NT2/D1 (cell line): Measurements from ENCODE around the gene TECR.

Source experiments
- SUZ12 ChIP-seq: IDR thresholded peaks from 2 replicates; pipeline ENCODE4 v1.6.1; 2011; ENCODE audit not compliant: insufficient read length, insufficient read depth; ENCODE audit errors: extremely low read depth
- YY1 ChIP-seq: IDR thresholded peaks from 2 replicates; pipeline ENCODE4 v1.6.1; 2011; ENCODE audit not compliant: insufficient read length, insufficient read depth
- ZNF274 ChIP-seq: IDR thresholded peaks from 2 replicates; pipeline ENCODE4 v1.6.1; 2011; ENCODE audit warnings: mild to moderate bottlenecking, low read depth, low read length

GRCh38 chr19:14562660-14563589 is 33.5 kb downstream of the TECR start:
- TF ChIP-seq ZNF274 (no peak), YY1 (no peak), SUZ12 (no peak)
